ENCODE data around the gene USP24.

Gene USP24

DNA sequence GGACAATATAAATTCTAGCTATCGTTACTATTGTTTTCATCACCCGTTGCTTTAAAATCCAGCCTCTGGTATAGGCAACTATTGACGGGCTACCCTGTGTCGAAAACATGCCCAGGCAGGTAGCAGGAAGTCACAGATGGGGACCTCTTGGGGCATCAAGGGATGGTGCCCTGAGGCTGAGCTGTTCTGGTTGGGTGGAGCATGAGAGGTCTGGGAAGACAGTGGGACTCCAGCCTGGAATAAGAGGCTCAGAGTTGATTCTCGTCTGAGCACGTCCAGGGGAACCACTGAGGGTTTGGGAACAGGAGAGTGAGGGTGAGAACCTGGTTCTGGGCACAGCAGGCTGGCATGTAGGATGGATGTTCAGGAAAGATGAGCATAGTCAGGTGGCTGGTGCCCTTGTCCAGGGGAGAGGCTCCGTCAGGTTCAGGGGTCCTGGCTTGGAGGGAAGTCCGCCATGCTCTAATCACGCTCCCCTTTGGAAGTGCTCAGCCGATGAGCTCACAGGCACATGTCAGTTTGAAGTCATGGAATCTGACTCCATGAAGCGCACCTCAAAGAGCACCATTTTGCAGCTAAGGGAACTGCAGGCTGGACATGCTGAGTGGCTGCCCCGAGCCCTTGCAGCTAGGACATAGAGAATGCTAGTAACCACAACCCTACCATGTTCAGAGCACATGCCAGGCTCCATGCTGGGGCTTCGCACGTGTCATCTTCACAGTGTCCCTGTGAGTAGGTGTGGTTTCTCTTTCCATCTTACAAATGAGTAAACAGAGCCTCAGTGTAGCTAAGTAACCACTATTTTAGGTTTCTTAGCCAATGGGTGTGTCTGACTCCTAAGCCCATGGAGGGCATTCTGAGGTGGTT lies 154.8 kb downstream of the USP24 start:
- Mint-ChIP-seq H3K27me3 (ENCODE audit: low read depth) (peaks cover 5% of the 10 kb centered on the region), H3K27ac (no peak overlapping the region), H3K4me1 (peaks cover 17% of the 10 kb centered on the region), H3K9me3 (no peaks in the 10 kb centered on the region), H3K4me3 (no peak overlapping the region), H3K36me3 (ENCODE audit: low read depth) (peaks cover 9% of the 10 kb centered on the region)
- TF ChIP-seq, protein P1, sequence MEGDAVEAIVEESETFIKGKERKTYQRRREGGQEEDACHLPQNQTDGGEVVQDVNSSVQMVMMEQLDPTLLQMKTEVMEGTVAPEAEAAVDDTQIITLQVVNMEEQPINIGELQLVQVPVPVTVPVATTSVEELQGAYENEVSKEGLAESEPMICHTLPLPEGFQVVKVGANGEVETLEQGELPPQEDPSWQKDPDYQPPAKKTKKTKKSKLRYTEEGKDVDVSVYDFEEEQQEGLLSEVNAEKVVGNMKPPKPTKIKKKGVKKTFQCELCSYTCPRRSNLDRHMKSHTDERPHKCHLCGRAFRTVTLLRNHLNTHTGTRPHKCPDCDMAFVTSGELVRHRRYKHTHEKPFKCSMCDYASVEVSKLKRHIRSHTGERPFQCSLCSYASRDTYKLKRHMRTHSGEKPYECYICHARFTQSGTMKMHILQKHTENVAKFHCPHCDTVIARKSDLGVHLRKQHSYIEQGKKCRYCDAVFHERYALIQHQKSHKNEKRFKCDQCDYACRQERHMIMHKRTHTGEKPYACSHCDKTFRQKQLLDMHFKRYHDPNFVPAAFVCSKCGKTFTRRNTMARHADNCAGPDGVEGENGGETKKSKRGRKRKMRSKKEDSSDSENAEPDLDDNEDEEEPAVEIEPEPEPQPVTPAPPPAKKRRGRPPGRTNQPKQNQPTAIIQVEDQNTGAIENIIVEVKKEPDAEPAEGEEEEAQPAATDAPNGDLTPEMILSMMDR (IDR thresholded peaks at IDR 0.05; ENCODE audit: unreplicated experiment in 3 of 3), result no peak

DNA sequence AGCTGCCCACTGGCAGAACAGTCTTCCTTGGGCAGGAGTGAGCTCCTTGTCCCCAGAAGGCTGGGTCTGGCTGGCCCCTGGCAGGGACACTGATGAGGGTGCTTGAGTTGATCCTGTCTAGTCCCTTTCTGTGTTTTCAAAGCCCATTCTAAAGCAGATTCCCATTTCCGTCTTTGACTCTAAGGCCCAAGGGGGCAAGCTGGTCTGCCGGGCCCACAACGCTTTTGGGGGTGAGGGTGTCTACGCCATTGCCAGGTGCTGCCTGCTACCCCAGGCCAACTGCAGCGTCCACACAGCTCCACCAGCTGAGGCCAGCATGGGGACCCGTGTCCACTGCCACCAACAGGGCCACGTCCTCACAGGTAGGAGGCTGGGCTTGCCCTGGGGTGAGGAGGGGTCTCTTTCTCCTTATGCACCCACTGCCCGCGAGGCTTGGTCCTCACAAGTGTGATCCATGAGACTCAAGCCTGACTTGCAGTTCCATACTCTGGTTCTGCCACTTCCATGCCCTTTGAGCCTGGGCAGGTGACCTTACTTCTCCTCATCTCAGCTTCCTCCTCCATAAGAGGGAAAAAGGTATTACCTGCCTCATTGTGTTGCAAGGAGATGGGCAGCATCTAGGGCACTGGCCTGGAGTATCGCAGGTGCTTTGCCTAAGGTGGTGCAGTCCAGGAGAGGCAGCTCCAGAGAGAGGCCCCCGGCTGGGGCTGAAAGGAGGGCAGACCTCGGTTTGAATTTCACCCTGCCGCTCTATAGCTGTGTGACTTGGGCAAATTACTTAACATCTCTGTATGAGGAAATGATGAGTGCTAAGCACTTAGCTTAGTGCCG lies 155.6 kb downstream of the USP24 start:
- H3K9me3 Mint-ChIP-seq, result no peaks in the 10 kb centered on the region
- H3K36me3 Mint-ChIP-seq (ENCODE audit: low read depth), result peaks cover 9% of the 10 kb centered on the region
- peaks cover 16% of the 10 kb centered on the region for H3K4me1 Mint-ChIP-seq
- H3K27me3 Mint-ChIP-seq (ENCODE audit: low read depth), result peaks cover 5% of the 10 kb centered on the region
- TF ChIP-seq, protein P1 (IDR thresholded peaks at IDR 0.05; ENCODE audit: unreplicated experiment in 3 of 3), result no peak
- H3K4me3 Mint-ChIP-seq, result no peak overlapping the region
- no peak overlapping the region for H3K27ac Mint-ChIP-seq

DNA sequence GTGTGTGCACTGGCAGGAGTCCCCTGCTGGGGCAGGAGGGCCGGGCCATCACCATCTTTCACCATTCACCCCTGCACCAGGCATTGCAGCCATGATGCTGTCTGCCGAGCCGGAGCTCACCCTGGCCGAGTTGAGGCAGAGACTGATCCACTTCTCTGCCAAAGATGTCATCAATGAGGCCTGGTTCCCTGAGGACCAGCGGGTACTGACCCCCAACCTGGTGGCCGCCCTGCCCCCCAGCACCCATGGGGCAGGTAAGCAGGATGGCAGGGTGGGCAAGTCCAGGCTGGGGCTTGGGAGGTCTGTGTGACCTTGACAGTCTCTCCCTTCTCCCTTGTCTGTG lies 157.2 kb downstream of the USP24 start:
- TF ChIP-seq, protein P1 (IDR thresholded peaks at IDR 0.05; ENCODE audit: unreplicated experiment in 3 of 3), result no peak
- no peaks in the 10 kb centered on the region for H3K9me3 Mint-ChIP-seq
- peaks cover 17% of the 10 kb centered on the region for H3K4me1 Mint-ChIP-seq
- peaks cover 5% of the 10 kb centered on the region for H3K27me3 Mint-ChIP-seq (ENCODE audit: low read depth)
- no peak overlapping the region for H3K4me3 Mint-ChIP-seq
- H3K27ac Mint-ChIP-seq, result no peak overlapping the region
- H3K36me3 Mint-ChIP-seq (ENCODE audit: low read depth), result peaks cover 9% of the 10 kb centered on the region

DNA sequence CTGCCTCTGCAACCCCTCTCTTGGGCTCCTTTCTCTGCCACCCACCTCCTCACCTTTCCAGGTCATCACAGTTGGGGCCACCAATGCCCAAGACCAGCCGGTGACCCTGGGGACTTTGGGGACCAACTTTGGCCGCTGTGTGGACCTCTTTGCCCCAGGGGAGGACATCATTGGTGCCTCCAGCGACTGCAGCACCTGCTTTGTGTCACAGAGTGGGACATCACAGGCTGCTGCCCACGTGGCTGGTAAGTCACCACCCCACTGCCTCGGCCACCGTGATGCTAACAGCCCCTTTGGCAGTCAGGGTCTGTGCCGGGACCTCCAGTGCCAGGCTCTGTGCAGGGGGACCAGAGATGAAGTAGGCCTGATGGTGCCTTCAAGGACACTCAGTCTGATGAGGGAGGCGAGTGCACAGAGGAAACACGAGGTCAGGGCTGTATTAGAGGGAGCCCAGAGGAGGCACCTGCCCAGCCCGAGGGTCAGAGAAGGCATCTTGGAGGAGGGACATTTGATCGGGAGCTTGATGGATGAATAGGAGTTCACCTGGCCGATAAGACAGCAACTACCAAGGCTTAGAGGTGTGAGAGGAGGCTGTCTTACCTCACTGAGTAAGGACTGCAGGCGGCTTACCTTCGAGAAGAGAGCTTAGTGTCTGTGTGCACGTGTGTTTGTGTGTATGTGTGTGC lies 157.8 kb downstream of the USP24 start:
- H3K9me3 Mint-ChIP-seq, result no peaks in the 10 kb centered on the region
- TF ChIP-seq, protein P1 (IDR thresholded peaks at IDR 0.05; ENCODE audit: unreplicated experiment in 3 of 3), result no peak
- peaks cover 17% of the 10 kb centered on the region for H3K4me1 Mint-ChIP-seq
- no peak overlapping the region for H3K27ac Mint-ChIP-seq
- no peak overlapping the region for H3K4me3 Mint-ChIP-seq
- peaks cover 9% of the 10 kb centered on the region for H3K36me3 Mint-ChIP-seq (ENCODE audit: low read depth)
- H3K27me3 Mint-ChIP-seq (ENCODE audit: low read depth), result peaks cover 5% of the 10 kb centered on the region

DNA sequence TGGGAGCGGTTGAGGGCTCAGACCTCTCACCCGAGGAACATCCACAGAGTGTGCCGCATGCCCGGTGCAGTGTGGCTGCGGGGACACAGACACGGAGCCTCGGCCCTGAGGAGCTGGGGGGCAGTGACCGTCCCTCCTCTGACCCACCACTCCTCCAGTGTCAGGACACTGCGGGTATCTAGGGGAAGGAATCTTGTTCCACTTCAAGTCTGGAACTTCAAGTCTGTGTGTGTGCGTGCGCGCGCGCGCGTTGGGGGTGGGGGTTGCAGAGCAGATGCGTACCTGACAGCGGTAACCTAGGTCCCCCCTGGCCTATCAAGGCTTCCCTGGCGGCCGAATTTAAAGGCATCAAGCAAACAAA lies 158.6 kb downstream of the USP24 start:
- Mint-ChIP-seq H3K4me1 (peaks cover 17% of the 10 kb centered on the region), H3K4me3 (no peak overlapping the region), H3K27ac (no peak overlapping the region), H3K27me3 (ENCODE audit: low read depth) (peaks cover 5% of the 10 kb centered on the region), H3K9me3 (no peaks in the 10 kb centered on the region), H3K36me3 (ENCODE audit: low read depth) (peaks cover 9% of the 10 kb centered on the region)
- TF ChIP-seq, protein P1 (IDR thresholded peaks at IDR 0.05; ENCODE audit: unreplicated experiment in 3 of 3), result no peak

All from nephron (organoid).